ENCODE data around the gene ASMT. TPM values are rescaled to one million over a fixed set of nuclear protein-coding genes. Genes with fewer than 3 reads are reported as not detected.

ASMT gene
- total RNA-seq, 4 donors from 2014 or later: 0.56 TPM; not detected in 3

DNA sequence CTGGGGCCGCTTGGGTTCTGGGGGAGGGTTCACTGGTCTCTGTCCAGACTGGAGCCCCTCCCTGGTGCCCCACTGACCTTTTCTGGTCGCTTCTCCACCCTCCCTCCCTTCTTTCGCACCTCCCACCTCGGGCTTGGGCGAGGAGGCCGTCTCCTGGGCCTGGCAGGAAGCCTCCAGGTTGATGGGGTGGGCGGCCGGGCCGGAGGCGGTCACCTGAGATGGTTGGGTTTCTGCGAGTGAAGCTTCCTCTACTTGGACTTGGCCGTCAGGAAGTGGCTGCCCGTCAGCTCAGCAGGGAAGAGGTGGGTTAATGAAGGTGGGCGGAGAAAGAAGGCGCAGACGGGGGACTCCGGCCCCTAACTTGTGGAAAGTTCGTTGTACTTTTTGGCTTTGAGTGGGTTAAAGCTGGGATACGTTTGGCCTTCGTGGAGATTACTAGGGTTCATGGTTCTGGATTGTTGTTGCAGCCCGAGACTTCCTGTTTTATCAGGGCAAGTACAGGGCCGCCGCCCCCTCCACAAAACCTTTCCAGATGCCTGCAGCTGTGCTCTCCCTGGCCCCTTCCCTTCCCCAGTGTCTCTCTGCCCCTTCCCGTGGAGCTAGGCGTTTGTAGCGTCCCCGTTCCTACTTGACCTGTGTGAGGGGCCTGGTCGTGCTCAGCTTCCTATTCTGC lies 22.3 kb upstream of the ASMT start:
- TF ChIP-seq, protein P1, sequence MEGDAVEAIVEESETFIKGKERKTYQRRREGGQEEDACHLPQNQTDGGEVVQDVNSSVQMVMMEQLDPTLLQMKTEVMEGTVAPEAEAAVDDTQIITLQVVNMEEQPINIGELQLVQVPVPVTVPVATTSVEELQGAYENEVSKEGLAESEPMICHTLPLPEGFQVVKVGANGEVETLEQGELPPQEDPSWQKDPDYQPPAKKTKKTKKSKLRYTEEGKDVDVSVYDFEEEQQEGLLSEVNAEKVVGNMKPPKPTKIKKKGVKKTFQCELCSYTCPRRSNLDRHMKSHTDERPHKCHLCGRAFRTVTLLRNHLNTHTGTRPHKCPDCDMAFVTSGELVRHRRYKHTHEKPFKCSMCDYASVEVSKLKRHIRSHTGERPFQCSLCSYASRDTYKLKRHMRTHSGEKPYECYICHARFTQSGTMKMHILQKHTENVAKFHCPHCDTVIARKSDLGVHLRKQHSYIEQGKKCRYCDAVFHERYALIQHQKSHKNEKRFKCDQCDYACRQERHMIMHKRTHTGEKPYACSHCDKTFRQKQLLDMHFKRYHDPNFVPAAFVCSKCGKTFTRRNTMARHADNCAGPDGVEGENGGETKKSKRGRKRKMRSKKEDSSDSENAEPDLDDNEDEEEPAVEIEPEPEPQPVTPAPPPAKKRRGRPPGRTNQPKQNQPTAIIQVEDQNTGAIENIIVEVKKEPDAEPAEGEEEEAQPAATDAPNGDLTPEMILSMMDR (IDR thresholded peaks at IDR 0.05): no peak
- ATAC-seq (ENCODE audit: low FRiP score): peak; percentile 65

DNA sequence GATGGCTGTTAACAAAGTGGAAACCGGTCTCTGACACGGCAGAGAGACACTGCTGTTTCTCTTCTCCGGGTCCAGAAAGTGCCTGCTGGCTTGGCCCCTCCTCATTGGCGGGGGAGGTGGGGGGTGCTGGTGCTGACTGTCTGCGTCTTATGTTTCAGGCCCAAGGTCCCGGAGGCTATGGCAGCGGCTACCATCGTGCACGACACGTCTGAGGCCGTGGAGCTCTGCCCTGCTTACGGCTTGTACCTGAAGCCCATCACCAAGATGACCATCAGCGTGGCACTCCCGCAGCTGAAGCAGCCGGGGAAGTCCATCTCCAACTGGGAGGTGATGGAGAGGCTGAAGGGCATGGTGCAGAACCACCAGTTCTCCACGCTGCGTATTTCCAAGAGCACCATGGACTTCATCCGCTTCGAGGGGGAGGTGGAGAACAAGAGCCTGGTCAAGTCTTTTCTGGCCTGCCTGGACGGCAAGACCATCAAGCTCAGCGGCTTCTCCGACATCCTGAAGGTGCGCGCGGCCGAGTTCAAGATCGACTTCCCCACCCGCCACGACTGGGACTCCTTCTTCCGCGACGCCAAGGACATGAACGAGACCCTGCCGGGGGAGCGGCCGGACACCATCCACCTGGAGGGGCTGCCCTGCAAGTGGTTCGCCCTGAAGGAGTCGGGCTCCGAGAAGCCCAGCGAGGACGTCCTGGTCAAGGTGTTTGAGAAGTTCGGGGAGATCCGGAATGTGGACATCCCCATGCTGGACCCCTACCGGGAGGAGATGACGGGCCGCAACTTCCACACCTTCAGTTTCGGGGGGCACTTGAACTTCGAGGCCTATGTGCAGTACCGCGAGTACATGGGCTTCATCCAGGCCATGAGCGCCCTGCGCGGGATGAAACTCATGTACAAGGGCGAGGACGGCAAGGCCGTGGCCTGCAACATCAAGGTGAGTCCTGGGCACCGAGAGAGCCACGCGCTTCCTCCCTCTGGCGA lies 21.3 kb upstream of the ASMT start:
- no peak for ATAC-seq (ENCODE audit: low FRiP score)
- TF ChIP-seq, protein P1 (IDR thresholded peaks at IDR 0.05): no peak
- DNase-seq (ENCODE audit: low spot score): no peak

More for the DNA sequence above, 22.3 kb upstream of the ASMT start:
- no peak for DNase-seq (ENCODE audit: low spot score)

DNA sequence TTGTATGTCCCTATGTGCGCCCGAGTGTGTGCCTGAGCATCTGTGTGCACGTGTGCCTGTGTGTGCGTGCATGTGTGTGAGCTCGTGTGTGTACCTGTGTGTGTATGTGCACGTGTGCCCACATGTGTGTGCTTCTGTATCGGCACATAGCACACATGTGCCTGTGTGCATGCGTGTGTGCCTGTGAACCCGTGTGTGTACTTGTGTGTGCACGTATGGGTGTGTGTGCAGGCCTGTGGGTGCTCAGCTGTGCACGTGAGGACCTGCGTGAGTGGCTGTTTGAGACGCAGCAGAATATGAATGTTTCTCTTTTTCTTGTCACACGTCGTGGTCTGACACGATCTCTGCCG lies 19.2 kb upstream of the ASMT start:
- no peak for DNase-seq (ENCODE audit: low spot score)
- TF ChIP-seq, protein P1 (IDR thresholded peaks at IDR 0.05): no peak
- ATAC-seq (ENCODE audit: low FRiP score): no peak

DNA sequence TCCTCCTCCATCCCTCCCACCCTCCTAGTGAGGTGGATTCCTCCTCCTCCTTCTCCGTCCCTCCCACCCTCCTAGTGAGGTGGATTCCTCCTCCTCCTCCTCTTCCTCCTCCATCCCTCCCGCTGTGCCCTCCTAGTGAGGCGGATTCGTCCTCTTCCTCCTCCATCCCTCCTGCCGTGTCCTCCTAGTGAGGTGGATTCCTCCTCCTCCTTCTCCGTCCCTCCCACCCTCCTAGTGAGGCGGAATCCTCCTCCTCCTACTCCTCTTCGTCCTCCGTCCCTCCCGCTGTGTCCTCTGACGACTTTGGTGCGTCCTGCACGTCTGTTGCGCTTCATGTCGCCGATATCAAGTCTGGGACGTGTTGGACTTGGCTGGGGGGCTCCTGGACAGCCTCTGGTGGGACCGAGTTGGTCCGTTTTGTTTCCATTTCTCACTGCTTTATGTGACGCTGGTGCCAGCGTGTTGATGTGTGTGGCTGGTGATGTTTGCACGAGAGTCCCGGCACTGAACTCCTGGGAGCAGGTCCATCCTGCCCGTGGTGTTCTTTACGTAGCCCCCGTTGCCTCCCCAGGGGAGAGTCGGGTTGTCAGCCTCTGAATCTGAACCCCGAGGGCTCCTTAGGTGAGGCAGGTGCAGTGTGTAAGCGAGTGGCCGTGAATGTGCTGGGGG lies 18.0 kb upstream of the ASMT start:
- DNase-seq (ENCODE audit: low spot score) (no peak), ATAC-seq (ENCODE audit: low FRiP score) (no peak)
- TF ChIP-seq, protein P1 (IDR thresholded peaks at IDR 0.05): no peak

DNA sequence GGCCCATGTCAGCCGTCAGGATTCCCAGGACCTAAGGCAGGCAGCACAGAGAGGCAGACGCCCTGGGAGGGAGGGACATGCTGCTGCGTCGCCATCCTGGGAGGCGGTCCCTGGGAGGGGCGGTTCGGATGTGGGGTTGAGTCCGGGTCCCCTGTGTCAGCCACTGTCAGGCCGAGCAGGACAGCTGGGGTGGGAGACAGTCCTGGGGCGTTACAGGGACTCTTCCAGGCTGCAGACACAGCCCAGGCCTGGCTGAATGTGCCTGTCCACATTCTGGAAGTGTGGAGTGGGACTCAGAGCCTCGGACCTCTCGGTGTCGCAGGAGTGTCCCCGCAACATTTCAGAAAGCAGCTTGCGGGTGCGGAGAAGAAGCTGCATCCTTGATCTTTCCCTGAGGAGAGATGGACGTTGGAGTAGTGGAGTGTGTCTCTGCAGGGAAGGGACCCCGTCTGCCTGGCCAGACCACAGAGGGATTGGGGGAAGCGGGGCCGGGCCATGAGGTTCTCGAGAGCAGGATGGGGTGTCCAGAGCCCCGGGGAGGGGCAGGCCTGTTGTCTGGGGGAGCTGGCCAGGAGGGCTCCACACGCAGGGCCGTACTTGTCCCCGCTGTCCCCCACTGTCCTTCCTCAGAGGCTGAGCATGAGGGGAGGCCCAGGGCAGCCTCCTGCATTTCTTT lies 17.4 kb upstream of the ASMT start:
- TF ChIP-seq, protein P1 (IDR thresholded peaks at IDR 0.05): no peak

DNA sequence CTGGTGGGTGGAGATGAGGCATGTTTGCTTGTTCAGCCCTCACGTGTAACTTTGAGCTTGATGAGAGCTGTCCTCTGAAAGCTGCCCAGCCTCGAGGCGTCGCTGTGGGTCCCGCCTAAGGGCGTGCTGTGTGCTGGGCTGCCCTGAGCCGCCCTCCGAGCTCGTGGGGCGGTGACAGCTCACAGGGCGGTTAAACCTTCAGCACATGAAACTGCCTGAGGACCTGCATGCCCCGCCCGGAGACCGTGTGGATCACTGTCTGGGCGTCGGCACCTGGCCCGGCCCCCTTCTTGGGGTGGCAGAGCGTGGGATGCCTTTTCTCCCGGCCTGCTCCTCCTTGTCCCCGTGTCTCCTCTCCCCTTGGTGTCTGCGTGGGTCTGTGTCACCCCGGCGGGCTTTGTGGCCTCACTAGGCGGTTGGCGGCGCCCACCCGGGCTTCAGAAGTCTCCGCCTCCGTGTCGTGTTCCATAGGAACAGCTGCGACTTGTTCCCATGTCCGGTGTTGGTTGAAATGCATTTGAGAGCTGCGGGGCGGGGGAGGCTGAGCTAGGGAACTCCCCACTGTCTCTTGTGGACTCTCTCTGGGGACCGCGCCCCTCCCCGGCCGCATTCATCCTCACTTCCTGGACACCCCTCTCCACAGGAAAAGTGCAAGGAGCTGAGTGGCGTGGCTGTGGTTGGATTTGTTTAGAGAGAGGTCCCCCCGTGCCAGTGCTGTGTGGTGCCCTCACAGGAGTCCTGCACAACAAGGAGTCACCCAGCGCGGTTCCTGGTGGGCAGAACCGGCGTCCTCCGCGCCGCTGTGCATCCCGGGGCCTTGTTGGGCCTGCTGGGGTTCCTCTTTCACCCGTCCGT lies 16.6 kb upstream of the ASMT start:
- no peak for DNase-seq (ENCODE audit: low spot score)
- ATAC-seq (ENCODE audit: low FRiP score): no peak
- TF ChIP-seq, protein P1 (IDR thresholded peaks at IDR 0.05): no peak

More for the DNA sequence above, 17.4 kb upstream of the ASMT start:
- no peak for DNase-seq (ENCODE audit: low spot score)
- ATAC-seq (ENCODE audit: low FRiP score): no peak
